Measurements from ENCODE around the gene CRTAC1.

DNA sequence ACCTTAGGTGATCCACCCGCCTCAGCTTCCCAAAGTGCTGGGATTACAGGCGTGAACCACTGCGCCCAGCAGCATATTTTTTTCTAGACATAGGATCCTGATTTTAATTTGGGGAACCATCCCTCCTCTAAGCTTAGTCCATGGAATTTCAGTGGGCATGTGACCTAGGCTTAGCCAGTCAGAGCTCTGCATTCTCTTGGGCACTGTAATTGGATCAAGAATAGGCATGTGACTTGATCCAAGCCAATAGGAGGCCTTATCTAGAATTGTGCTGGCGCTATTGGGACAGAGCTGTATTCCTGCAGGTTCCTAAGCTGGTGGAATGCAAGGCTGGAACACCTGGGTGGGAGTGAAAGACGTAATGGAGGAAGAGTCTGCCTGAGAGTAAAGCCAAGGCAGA lies 36.7 kb upstream of the CRTAC1 start:
- TF ChIP-seq, protein P1, sequence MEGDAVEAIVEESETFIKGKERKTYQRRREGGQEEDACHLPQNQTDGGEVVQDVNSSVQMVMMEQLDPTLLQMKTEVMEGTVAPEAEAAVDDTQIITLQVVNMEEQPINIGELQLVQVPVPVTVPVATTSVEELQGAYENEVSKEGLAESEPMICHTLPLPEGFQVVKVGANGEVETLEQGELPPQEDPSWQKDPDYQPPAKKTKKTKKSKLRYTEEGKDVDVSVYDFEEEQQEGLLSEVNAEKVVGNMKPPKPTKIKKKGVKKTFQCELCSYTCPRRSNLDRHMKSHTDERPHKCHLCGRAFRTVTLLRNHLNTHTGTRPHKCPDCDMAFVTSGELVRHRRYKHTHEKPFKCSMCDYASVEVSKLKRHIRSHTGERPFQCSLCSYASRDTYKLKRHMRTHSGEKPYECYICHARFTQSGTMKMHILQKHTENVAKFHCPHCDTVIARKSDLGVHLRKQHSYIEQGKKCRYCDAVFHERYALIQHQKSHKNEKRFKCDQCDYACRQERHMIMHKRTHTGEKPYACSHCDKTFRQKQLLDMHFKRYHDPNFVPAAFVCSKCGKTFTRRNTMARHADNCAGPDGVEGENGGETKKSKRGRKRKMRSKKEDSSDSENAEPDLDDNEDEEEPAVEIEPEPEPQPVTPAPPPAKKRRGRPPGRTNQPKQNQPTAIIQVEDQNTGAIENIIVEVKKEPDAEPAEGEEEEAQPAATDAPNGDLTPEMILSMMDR (conservative IDR thresholded peaks at IDR 0.05; ENCODE audit: low read depth, low read length), result no peak
- no peak for TF ChIP-seq EZH2 (IDR thresholded peaks at IDR 0.05; ENCODE audit: borderline replicate concordance, low read depth, low read length, poor library complexity, severe bottlenecking)
